GM18505 (cell line): ENCODE data around the gene CHD9.
"Not testable (repeated sequence)": the region's sequence is repeated elsewhere in the genome, so short reads cannot be mapped to it uniquely, and the experiment has no call there.

Experiments
- ATAC-seq: cut with Tn5 transposase; IDR thresholded peaks from one replicate; pipeline ENCODE4 v1.9.1; 2021; ENCODE audit not compliant: unreplicated experiment
- POLR2A ChIP-seq: IDR thresholded peaks from 4 replicates; pipeline ENCODE4 v1.6.1; 2011; ENCODE audit warnings: borderline replicate concordance; ENCODE audit not compliant: insufficient read depth, insufficient read length; ENCODE audit errors: extremely low read depth

CHD9 gene

GRCh38 chr16:53071748-53072301 is 17.0 kb downstream of the CHD9 start:
- peak; percentile 50 for ATAC-seq
- TF ChIP-seq POLR2A: no peak

- TF ChIP-seq POLR2A: no peak
- no peak for ATAC-seq
Measured at GRCh38 chr16:53073022-53073421, 18.2 kb downstream of the CHD9 start.

- not testable (repeated sequence) for ATAC-seq
Measured at GRCh38 chr16:53074296-53074695, 19.5 kb downstream of the CHD9 start.

- ATAC-seq: not testable (repeated sequence)
Measured at GRCh38 chr16:53075461-53075860, 20.7 kb downstream of the CHD9 start.

GRCh38 chr16:53078247-53078646 is 23.5 kb downstream of the CHD9 start:
- ATAC-seq: no peak
- TF ChIP-seq POLR2A: no peak

- TF ChIP-seq POLR2A: no peak
- no peak for ATAC-seq
Measured at GRCh38 chr16:53078765-53079485, 24.1 kb downstream of the CHD9 start.

- no peak for TF ChIP-seq POLR2A
- no peak for ATAC-seq
Measured at GRCh38 chr16:53080345-53081031, 25.7 kb downstream of the CHD9 start.

- no peak for ATAC-seq
- TF ChIP-seq POLR2A: no peak
Measured at GRCh38 chr16:53081032-53081424, 26.2 kb downstream of the CHD9 start.

- ATAC-seq: no peak
- no peak for TF ChIP-seq POLR2A
Measured at GRCh38 chr16:53081686-53082407, 27.1 kb downstream of the CHD9 start.

GRCh38 chr16:53082509-53082908 is 27.7 kb downstream of the CHD9 start:
- TF ChIP-seq POLR2A: no peak
- no peak for ATAC-seq

- no peak for ATAC-seq
- no peak for TF ChIP-seq POLR2A
Measured at GRCh38 chr16:53083119-53083518, 28.3 kb downstream of the CHD9 start.

GRCh38 chr16:53084141-53084541 is 29.4 kb downstream of the CHD9 start:
- no peak for ATAC-seq
- TF ChIP-seq POLR2A: no peak

- ATAC-seq: no peak
- no peak for TF ChIP-seq POLR2A
Measured at GRCh38 chr16:53084746-53085334, 30.0 kb downstream of the CHD9 start.
